Right kidney (tissue), 9 donors: Measurements from ENCODE around the gene CRIP3.
"Not testable (repeated sequence)": the region's sequence is repeated elsewhere in the genome, so short reads cannot be mapped to it uniquely, and the experiment has no call there.

Experiments used
- DNase-seq: peaks from one replicate; pipeline ENCODE4 v3.0.0-alpha.2; 2016
- long read RNA-seq, 8 donors: transcript quantifications; one replicate each; lab custom pipeline, GENCODE V29; 2026

The CRIP3 gene
- long read RNA-seq, donor 1, partial matches to known transcripts: 0 of 2 reads
- long read RNA-seq, donor 1, other reads (novel, unspliced or antisense): 0 of 2 reads
- long read RNA-seq, donor 2: 0 reads
- long read RNA-seq, donor 3, partial matches to known transcripts: 0 of 1 reads
- long read RNA-seq, donor 3, other reads (novel, unspliced or antisense): 0 of 1 reads
- long read RNA-seq, donor 4, partial matches to known transcripts: 0 of 1 reads
- long read RNA-seq, donor 4, other reads (novel, unspliced or antisense): 0 of 1 reads
- long read RNA-seq, donor 5: 0 reads
- long read RNA-seq, donor 6, partial matches to known transcripts: 0 of 1 reads
- long read RNA-seq, donor 6, other reads (novel, unspliced or antisense): 0 of 1 reads
- long read RNA-seq, donor 7: 0 reads
- long read RNA-seq, donor 8: 0 reads

- DNase-seq: peak; percentile 51
Measured at GRCh38 chr6:43308101-43308989, at the start of gene CRIP3. Gene CRIP3 (minus strand): TSS chr6:43308826. CDS start chr6:43308792, 34 bp downstream.

GRCh38 chr6:43355862-43356590 lies 47.4 kb upstream of the CRIP3 start:
- DNase-seq: no peak

DNA sequence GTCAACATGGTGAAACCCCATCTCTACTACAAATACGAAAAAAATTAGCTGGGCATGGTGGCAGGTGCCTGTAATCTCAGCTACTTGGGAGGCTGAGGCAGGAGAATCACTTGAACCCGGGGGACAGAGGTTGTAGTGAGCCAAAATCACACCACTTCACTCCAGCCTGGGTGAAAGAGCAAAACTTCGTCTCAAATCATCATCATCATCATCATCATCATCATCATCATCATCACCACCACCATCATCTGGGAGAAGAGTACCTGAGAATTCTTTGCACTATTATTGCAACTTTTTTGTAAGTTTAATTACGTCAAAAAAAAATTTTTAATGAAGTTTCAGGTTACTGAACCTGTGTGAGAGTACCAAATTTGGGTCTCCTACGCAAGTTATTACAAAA lies 43.3 kb upstream of the CRIP3 start:
- not testable (repeated sequence) for DNase-seq

DNA sequence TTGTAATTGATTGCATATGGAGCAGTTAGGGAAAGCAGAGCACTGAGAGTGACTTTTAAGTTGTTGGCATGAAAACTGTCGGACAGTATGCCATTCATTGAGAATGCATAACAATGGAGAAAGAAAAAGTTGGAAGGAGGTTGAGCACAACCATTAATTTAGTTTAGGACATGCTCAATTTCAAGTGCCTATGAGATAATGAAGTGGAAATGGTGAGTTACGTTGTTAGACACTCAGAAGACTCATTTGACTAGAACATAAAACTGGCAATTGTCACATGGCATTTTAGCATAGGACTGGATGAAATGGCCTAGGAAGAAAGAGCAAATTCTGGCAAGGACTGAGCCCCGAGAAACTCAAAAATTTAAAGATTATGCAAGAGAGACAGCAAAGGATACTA lies 38.8 kb upstream of the CRIP3 start:
- no peak for DNase-seq

GRCh38 chr6:43347021-43347420 lies 38.4 kb upstream of the CRIP3 start:
- no peak for DNase-seq

DNA sequence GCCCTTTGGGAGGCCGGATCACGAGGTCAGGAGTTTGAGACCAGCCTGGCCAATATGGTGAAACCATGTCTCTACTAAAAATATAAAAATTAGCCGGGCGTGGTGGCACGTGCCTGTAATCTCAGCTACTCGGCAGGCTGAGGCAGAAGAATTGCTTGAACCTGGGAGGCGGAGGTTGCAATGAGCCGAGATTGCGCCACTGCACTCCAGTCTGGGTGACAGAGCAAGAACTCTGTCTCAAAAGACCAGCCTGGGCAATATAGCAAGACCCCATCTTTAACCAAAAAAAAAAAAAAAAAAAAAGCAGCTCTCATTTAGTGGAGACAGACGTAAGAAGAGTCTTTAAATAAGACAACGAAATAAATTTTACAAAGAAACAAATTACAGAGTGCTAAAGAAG lies 37.6 kb upstream of the CRIP3 start:
- not testable (repeated sequence) for DNase-seq

DNA sequence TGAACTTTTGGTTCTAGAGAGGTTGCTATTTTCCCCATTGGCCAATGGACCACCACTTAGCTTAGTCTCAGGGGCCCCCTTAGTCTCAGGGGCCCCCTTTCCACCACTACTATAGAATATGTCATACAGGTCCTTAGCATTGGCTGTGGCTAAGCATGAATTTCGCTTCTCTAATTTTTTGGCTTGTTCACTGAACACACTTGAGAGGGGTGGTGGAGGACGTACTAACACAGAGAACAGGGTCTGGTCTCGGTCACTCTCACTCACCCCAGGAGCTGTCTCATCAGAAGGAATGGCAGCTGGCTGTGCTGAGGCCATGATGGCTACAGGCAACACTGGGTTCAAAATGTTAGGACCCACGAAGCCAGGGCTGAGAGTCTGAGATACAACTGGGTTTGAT lies 30.5 kb upstream of the CRIP3 start:
- DNase-seq: no peak

DNA sequence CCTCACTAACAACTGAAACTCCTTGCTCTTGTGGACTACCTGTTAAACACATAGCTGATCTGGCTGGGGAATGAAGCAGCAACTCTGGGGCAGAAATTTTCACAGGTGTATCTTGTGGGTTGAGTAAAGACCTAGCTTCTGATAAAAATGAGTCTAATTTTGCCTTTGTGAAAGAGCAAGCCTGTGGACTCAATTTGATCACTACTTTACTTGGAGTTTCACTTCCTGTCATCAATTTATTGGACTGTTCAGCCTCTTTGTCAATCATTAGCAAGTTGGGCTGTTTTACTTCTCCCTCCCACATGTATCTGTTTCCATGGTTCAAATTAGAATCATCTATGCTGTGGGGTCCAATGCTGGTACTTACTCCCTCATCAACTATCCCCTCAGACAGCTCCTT lies 29.6 kb upstream of the CRIP3 start:
- DNase-seq: no peak

GRCh38 chr6:43336382-43336781 lies 27.8 kb upstream of the CRIP3 start:
- no peak for DNase-seq

DNA sequence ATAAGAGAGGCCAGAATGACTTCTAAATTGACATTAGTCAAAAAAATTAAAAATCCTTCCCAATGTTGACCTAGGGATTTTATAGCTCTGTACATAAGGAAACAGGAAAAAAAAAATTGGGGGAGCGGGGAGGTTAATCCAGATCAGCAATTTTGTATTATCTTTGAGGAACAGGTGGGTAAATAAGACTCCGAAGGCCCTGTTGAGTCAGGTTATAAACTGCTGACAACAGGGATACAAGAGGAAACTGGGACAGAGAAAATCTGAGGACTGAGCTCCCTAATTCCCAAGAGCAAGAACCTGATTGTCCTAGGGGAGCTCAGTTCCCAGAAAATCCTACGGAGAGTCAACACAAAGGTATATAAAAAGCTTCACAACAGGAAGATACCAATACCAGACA lies 26.8 kb upstream of the CRIP3 start:
- no peak for DNase-seq

DNA sequence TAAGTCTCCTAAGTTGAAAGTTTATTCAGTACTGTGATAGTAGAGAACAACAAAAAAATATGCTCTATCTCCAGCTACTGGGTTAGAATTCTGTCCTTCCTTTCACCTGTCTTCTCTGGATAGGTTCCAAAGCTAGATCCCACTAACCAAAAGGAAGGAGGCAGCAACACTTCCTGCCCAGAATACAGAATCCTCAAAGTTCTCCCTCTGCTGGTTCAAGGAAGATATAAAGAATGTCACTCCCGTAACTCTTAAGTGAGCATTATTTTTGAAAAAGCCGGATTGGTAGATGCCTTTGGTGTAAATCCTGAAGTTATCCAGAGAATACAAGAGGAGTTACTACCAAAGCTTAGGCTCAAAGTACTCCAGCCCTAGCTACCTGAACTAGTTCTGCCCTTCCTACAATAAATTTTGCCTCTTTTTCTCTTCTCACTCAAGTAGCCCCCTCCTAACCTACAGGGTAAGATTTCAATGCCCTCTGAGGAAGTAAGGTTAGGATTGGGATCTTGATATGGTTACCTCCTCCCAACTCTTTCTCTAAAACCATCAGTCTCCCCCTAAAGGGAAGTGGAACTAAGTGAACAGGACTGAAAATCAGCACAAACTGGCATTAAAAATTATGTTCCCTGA lies 26.0 kb upstream of the CRIP3 start:
- DNase-seq: peak; percentile 11

DNA sequence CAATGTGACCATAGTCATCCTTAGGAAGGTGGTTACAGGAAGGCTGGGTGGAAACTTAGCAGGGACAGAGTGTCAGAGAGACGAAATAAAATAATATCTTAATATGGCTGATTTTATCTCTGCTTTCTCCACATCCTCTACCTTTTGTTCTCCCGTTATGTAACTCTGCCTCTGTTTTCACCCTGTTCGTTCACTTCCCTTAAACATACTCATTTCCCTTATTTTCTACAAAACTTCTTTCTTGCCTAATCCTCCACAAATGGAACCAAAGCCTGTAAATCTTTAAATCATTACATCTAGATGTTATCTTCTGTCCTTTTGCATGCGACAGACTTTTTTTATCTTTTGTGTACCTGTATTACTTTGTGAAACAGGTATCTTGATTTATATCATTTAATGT lies 23.3 kb upstream of the CRIP3 start:
- DNase-seq: no peak

DNA sequence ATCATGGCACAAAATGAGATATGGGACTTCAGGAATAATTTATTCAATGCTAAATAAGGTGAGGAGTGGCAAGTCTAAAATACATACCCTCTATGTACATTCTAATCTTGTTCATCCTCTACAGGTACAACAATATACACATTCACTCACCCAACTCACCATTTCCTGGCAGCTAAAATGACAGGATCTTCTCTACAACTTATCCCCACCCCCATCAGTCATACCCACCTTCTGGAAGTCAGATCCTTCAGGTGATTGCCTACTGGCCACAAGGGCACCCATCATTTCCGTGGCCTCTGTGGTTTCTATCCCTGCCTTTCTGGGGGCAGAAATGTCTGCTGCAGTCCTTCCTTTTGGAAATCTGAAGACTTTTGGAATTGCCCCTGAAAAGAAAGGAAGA lies 22.8 kb upstream of the CRIP3 start:
- no peak for DNase-seq

DNA sequence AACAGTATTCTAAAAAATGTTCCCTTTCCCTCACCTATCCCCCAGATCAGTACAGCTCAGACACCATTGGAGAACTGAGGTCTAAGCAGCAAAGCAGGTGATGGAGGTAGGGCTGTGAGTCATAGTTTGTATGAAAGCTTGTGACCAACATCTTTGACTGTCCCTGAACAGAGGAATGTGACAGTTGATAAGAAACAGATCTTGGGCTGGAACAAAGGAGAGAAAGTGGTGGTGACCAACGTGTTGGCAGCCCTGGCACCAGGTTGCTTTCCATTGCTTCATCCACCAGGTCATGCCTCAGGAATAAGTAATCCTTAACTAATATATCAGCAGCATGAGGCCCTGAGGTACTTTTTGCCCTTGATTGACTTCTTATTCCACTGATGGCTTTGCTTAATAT lies 19.9 kb upstream of the CRIP3 start:
- no peak for DNase-seq

GRCh38 chr6:43325876-43326275 lies 17.2 kb upstream of the CRIP3 start:
- no peak for DNase-seq

- no peak for DNase-seq
Measured at GRCh38 chr6:43318011-43318410, 9.4 kb upstream of the CRIP3 start.

DNA sequence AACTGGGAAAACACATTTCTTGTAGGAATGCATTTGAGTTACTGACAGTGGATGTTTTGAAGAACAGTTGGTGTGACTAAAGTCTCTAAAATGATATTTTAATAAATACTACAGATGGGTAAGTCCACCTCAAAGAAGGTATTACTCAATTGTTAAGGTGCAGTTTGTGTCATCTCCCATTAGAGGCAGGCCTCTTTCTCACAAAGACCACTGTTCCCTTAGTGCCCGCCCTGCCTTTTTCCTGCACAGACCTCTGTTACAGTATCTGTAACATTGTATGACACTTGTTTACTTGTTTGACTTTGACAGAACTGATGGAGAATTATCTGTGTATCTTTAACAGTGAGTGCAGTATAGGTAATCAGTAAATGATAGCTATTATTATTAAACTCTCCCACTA lies 5.2 kb upstream of the CRIP3 start:
- no peak for DNase-seq

DNA sequence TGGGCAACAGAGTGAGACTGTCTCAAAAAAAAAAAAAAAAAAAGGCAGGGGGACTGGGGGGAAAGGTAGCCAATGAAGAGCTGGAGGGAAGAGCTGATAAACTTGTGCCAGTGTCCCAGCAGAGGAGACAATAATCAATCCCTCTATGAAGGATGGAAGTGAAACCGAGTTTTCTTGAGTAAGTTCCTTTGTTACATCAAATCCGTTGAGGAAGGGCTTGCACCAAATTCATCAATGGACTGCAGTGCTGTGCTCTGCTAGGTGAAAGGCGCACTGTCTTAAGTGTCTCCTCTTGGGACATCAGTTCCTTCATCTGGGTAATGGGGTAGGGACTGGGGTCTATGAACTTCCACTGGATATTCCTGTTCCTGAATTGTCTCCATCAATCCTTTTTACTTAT lies 3.0 kb upstream of the CRIP3 start:
- DNase-seq: no peak

GRCh38 chr6:43310624-43311023 lies 2.0 kb upstream of the CRIP3 start:
- DNase-seq: no peak

GRCh38 chr6:43310134-43310533 lies 1.5 kb upstream of the CRIP3 start:
- no peak for DNase-seq

DNA sequence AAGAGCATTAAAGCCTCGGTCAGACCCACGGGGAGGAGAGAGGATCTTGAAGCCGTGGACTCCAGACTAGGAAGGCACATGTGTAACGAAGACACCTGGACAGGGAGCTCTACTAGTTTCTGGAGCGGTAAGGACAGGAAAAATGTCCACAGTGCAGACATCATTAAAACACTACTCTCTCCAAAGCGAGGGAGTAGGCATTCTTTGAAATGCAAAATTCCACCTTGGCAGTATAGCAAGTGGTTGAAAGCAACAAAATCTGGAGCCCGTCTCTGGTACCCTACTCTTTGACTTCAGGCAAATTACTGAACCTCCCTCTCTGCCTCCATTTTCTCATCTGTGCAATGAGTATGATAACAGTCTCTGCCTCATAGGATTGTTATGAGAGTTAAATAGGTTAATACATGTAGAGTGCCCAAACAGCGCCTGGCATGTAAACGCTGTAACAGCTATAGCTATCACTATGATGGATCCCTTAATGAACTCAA lies 408 bp upstream of the CRIP3 start:
- no peak for DNase-seq

GRCh38 chr6:43307451-43308100 lies 1.1 kb downstream of the CRIP3 start:
- DNase-seq: no peak
